ENCODE measurements around the gene FKBP2.

Gene FKBP2

DNA sequence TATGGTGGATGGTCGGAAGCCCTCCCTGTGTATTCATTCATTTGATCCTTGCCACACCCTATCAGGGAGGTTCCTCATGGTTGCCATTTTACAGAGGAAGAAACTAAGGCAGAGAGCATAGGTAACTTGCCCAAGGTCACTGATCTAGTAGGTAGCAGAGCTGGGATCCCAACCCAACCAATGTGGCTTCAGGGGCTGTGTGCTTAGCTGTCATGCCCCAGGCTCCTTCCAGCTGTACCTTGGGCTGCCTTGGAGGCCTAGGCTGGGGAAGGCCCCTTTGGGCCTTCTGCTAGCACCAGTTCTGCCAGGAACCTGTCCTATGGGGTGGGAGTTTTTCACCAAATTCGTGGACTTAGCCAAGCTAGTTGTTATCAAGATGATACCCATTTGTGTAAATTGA lies 34.9 kb downstream of the FKBP2 start:
- no peaks in the 10 kb centered on the region for H3K27me3 ChIP-seq (ENCODE audit: insufficient read depth, low read length)
- TF ChIP-seq EZH2 (IDR thresholded peaks at IDR 0.05; ENCODE audit: borderline replicate concordance, low read length), result no peak
- TF ChIP-seq, protein P1, sequence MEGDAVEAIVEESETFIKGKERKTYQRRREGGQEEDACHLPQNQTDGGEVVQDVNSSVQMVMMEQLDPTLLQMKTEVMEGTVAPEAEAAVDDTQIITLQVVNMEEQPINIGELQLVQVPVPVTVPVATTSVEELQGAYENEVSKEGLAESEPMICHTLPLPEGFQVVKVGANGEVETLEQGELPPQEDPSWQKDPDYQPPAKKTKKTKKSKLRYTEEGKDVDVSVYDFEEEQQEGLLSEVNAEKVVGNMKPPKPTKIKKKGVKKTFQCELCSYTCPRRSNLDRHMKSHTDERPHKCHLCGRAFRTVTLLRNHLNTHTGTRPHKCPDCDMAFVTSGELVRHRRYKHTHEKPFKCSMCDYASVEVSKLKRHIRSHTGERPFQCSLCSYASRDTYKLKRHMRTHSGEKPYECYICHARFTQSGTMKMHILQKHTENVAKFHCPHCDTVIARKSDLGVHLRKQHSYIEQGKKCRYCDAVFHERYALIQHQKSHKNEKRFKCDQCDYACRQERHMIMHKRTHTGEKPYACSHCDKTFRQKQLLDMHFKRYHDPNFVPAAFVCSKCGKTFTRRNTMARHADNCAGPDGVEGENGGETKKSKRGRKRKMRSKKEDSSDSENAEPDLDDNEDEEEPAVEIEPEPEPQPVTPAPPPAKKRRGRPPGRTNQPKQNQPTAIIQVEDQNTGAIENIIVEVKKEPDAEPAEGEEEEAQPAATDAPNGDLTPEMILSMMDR (IDR thresholded peaks at IDR 0.05; ENCODE audit: low read length), result no peak
- H4K20me1 ChIP-seq (ENCODE audit: insufficient read depth, low read length), result no peaks in the 10 kb centered on the region
- no peaks in the 10 kb centered on the region for H3F3A ChIP-seq (ENCODE audit: insufficient read depth, low read length)
- no peaks in the 10 kb centered on the region for H3K9me2 ChIP-seq (ENCODE audit: low read depth, low read length)
- H3K4me2 ChIP-seq (ENCODE audit: low read length), result no peak overlapping the region
- H3K4me3 ChIP-seq (ENCODE audit: low read depth, low read length, poor library complexity, severe bottlenecking), result no peak overlapping the region
- no peak overlapping the region for H2AFZ ChIP-seq (ENCODE audit: low read length)
- H3K9me3 ChIP-seq (ENCODE audit: low read length), result no peaks in the 10 kb centered on the region
- peaks cover 16% of the 10 kb centered on the region; the same call in 1 of the 2 replicates for H3K36me3 ChIP-seq (ENCODE audit: insufficient read depth, low read length)
- H3K79me2 ChIP-seq (ENCODE audit: insufficient read depth, low read length), result no peaks in the 10 kb centered on the region
- H3K27ac ChIP-seq (ENCODE audit: low read depth, low read length, poor library complexity, severe bottlenecking), result no peak overlapping the region
- no peak overlapping the region for H3K9ac ChIP-seq (ENCODE audit: low read length)
- H3K4me1 ChIP-seq (ENCODE audit: insufficient read depth, low read length, severe bottlenecking), result peaks cover 11% of the 10 kb centered on the region

DNA sequence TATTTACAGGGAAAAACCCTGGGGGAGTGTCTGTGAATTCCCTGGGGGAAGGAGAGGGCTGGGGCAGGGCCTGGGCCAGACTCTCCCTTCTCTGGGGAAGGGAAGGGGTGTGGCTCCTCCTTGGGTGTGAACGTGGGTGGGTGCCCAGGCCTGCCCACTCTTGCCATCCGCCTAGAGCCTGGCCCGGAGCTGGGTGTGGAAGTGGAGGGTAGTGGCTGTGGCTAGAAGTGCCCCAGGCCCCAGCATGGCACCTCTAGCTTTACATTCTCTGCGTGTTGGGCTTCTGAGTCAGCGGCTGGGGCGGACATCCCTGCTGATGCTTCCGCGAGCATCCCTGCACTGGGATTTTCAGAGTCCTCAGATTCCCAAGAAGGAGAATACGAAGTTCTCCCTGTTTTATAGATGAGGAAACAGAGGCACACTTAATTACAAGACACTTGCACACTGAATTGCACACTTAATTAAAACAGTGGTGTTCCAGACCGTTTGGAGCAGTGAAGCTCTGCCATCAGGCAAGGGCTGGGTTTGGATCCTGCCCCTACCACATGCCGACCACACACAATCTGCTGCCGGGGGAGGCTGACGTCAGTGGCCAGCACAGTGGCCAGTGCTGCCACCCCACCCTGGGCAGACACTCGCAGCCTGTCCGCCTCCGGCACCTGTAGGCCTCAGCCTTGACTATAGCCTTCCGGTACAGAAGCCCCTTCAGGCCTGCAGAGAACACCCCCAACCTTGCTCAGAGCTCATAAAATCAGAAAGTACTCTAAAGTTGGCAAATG lies 35.9 kb downstream of the FKBP2 start:
- no peak overlapping the region for H3K27ac ChIP-seq (ENCODE audit: low read depth, low read length, poor library complexity, severe bottlenecking)

DNA sequence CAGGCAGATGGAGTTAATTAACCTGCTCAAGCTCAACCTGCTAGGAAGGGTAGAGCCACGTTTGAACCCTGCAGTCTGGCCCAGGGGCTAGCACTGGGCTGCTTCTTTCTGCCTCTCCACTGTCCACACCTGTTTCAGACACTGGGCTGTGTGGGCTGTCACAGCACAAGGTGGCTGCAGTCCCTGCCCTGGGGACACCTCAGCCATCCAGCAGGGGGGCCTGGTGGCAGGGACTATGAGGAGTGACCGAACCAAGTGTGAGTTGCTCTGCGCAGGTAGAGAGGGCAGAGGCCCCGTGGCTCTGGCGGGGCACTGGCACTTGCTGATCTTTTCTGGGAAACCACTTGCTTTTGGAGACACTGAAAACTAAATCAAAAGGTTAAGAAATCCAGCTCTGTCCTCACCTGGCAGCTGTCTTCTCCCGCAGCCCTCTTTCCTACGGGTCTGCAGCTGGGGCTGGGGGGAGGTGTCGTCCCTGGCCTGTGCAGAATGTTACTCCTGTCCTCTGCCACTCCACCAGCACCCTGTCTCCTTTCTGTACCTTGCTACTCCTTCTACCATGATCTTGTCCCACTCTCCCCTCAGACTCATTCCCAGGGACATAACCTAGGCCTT lies 37.8 kb downstream of the FKBP2 start:
- Histone ChIP-seq H3F3A (ENCODE audit: insufficient read depth, low read length) (no peaks in the 10 kb centered on the region), H2AFZ (ENCODE audit: low read length) (no peak overlapping the region), H3K27me3 (ENCODE audit: insufficient read depth, low read length) (no peaks in the 10 kb centered on the region), H3K9me3 (ENCODE audit: low read length) (no peaks in the 10 kb centered on the region), H3K4me1 (ENCODE audit: insufficient read depth, low read length, severe bottlenecking) (peaks cover 4% of the 10 kb centered on the region), H4K20me1 (ENCODE audit: insufficient read depth, low read length) (no peaks in the 10 kb centered on the region), H3K79me2 (ENCODE audit: insufficient read depth, low read length) (no peaks in the 10 kb centered on the region), H3K36me3 (ENCODE audit: insufficient read depth, low read length) (peaks cover 35% of the 10 kb centered on the region; the same call in 1 of the 2 replicates), H3K27ac (ENCODE audit: low read depth, low read length, poor library complexity, severe bottlenecking) (no peak overlapping the region), H3K4me2 (ENCODE audit: low read length) (no peak overlapping the region), H3K9me2 (ENCODE audit: low read depth, low read length) (no peaks in the 10 kb centered on the region), H3K4me3 (ENCODE audit: low read depth, low read length, poor library complexity, severe bottlenecking) (no peak overlapping the region), H3K9ac (ENCODE audit: low read length) (no peak overlapping the region)
- no peak for TF ChIP-seq EZH2 (IDR thresholded peaks at IDR 0.05; ENCODE audit: borderline replicate concordance, low read length)
- TF ChIP-seq, protein P1 (IDR thresholded peaks at IDR 0.05; ENCODE audit: low read length), result no peak

More for the DNA sequence above, 35.9 kb downstream of the FKBP2 start:
- Histone ChIP-seq H3F3A (ENCODE audit: insufficient read depth, low read length) (no peaks in the 10 kb centered on the region), H3K79me2 (ENCODE audit: insufficient read depth, low read length) (no peaks in the 10 kb centered on the region), H3K4me1 (ENCODE audit: insufficient read depth, low read length, severe bottlenecking) (peaks cover 6% of the 10 kb centered on the region), H3K4me3 (ENCODE audit: low read depth, low read length, poor library complexity, severe bottlenecking) (no peak overlapping the region), H3K9ac (ENCODE audit: low read length) (no peak overlapping the region), H2AFZ (ENCODE audit: low read length) (no peak overlapping the region), H3K27me3 (ENCODE audit: insufficient read depth, low read length) (no peaks in the 10 kb centered on the region), H3K36me3 (ENCODE audit: insufficient read depth, low read length) (peaks cover 22% of the 10 kb centered on the region; the same call in 1 of the 2 replicates), H3K9me2 (ENCODE audit: low read depth, low read length) (no peaks in the 10 kb centered on the region), H3K4me2 (ENCODE audit: low read length) (no peak overlapping the region), H4K20me1 (ENCODE audit: insufficient read depth, low read length) (no peaks in the 10 kb centered on the region), H3K9me3 (ENCODE audit: low read length) (no peaks in the 10 kb centered on the region)
- TF ChIP-seq, protein P1 (IDR thresholded peaks at IDR 0.05; ENCODE audit: low read length), result no peak

Data from OCI-LY1 (cell line).